Urothelium cell line (cell line): ENCODE results near the gene CEP128.

Experiments
- DNase-seq: peaks from one replicate; pipeline ENCODE4 v3.0.0; 2011; ENCODE audit warnings: low spot score, mixed read lengths
- FAIRE-seq: peaks from 2 replicates; lab custom pipeline; 2011; peaks lifted over from hg19 to GRCh38; lab: Jason Lieb, UNC

The CEP128 gene

GRCh38 chr14:80621701-80622100 lies 319.8 kb downstream of the CEP128 start:
- no peak for FAIRE-seq
- peak; percentile 15 for DNase-seq

- no peak for DNase-seq
- FAIRE-seq, result no peak
Observed at GRCh38 chr14:80620434-80620833, 321.1 kb downstream of the CEP128 start.

- FAIRE-seq (no peak), DNase-seq (no peak)
Observed at GRCh38 chr14:80618751-80619329, 322.7 kb downstream of the CEP128 start.

- DNase-seq (no peak), FAIRE-seq (no peak)
Observed at GRCh38 chr14:80615831-80616230, 325.7 kb downstream of the CEP128 start.

GRCh38 chr14:80609055-80609454 lies 332.5 kb downstream of the CEP128 start:
- FAIRE-seq, result no peak

GRCh38 chr14:80608563-80608962 lies 333.0 kb downstream of the CEP128 start:
- FAIRE-seq (no peak), DNase-seq (no peak)

More at GRCh38 chr14:80609055-80609454, 332.5 kb downstream of the CEP128 start:
- no peak for DNase-seq

- FAIRE-seq, result no peak
- no peak for DNase-seq
Observed at GRCh38 chr14:80607430-80608190, 333.9 kb downstream of the CEP128 start.

GRCh38 chr14:80606347-80606772 lies 335.2 kb downstream of the CEP128 start:
- FAIRE-seq (no peak), DNase-seq (no peak)

- FAIRE-seq (no peak), DNase-seq (no peak)
Observed at GRCh38 chr14:80605536-80605935, 336.0 kb downstream of the CEP128 start.

- DNase-seq (no peak), FAIRE-seq (no peak)
Observed at GRCh38 chr14:80602946-80603345, 338.6 kb downstream of the CEP128 start.

GRCh38 chr14:80587096-80587724 lies 354.3 kb downstream of the CEP128 start:
- FAIRE-seq, result no peak
- DNase-seq, result peak; percentile 17

GRCh38 chr14:80586131-80586530 lies 355.4 kb downstream of the CEP128 start:
- no peak for DNase-seq
- FAIRE-seq, result no peak

GRCh38 chr14:80585506-80585835 lies 356.1 kb downstream of the CEP128 start:
- FAIRE-seq, result no peak
- DNase-seq, result no peak

GRCh38 chr14:80584744-80585505 lies 356.6 kb downstream of the CEP128 start:
- DNase-seq, result peak; percentile 36
- FAIRE-seq, result no peak

- no peak for DNase-seq
- FAIRE-seq, result no peak
Observed at GRCh38 chr14:80577599-80577998, 363.9 kb downstream of the CEP128 start.

GRCh38 chr14:80576401-80576800 lies 365.1 kb downstream of the CEP128 start:
- no peak for FAIRE-seq
- no peak for DNase-seq

GRCh38 chr14:80575763-80576162 lies 365.8 kb downstream of the CEP128 start:
- no peak for FAIRE-seq
- no peak for DNase-seq

GRCh38 chr14:80572666-80573065 lies 368.9 kb downstream of the CEP128 start:
- DNase-seq (no peak), FAIRE-seq (no peak)

GRCh38 chr14:80570930-80571298 lies 370.6 kb downstream of the CEP128 start:
- no peak for FAIRE-seq
- no peak for DNase-seq

- DNase-seq (peak; percentile 40), FAIRE-seq (peak; percentile 32)
Observed at GRCh38 chr14:80567905-80568536, 373.5 kb downstream of the CEP128 start.

- FAIRE-seq (peak; percentile 48), DNase-seq (no peak)
Observed at GRCh38 chr14:80565001-80565400, 376.5 kb downstream of the CEP128 start.
